Tibial nerve (tissue), 4 donors: ENCODE data around the gene CDH12. TPM values are rescaled to one million over a fixed set of nuclear protein-coding genes. Genes with fewer than 3 reads are reported as not detected.

Experiments
- DNase-seq, 2 donors: peaks; one replicate each; pipeline ENCODE4 v3.0.0-alpha.2; 2019; ENCODE audit warnings: low spot score in 2 of 2
- H3K27ac ChIP-seq, 4 donors: fragments of 200-600 bp; sonication (generic) in 3 of 4; one replicate each; pipeline ENCODE4 v1.5.1; 2017 to 2019; ENCODE audit warnings: mild to moderate bottlenecking in 1 of 4
- H3K27me3 ChIP-seq, 2 donors: fragments of 200-600 bp; sonication (generic) in 1 of 2; one replicate each; pipeline versions ENCODE4 v1.5.1 to v1.6.0; 2017 to 2019
- H3K36me3 ChIP-seq, 3 donors: fragments of 200-600 bp; sonication (generic); one replicate each; pipeline ENCODE4 v1.5.1; 2018 to 2019
- H3K4me1 ChIP-seq, 4 donors: fragments of 200-600 bp; sonication (generic) in 3 of 4; one replicate each; pipeline ENCODE4 v1.5.1; 2017 to 2019
- H3K4me3 ChIP-seq, 4 donors: fragments of 200-600 bp; sonication (generic) in 3 of 4; one replicate each; pipeline ENCODE4 v1.5.1; 2017 to 2019; ENCODE audit warnings: mild to moderate bottlenecking in 1 of 4, moderate library complexity in 1 of 4
- H3K9me3 ChIP-seq, 4 donors: fragments of 200-600 bp; sonication (generic) in 3 of 4; one replicate each; pipeline ENCODE4 v1.5.1; 2017 to 2019
- EP300 ChIP-seq, 2 donors: sonication (generic); formaldehyde crosslinking; IDR thresholded peaks; one replicate each; pipeline ENCODE4 v1.6.1; 2017; ENCODE audit warnings: antibody characterized with exemption in 2 of 2, mild to moderate bottlenecking in 1 of 2
- POLR2A ChIP-seq, 2 donors: fragments of 450-650 bp; IDR thresholded peaks; one replicate each; pipeline ENCODE4 v1.6.1; 2017; ENCODE audit warnings: antibody characterized with exemption in 2 of 2, mild to moderate bottlenecking in 2 of 2, moderate library complexity in 2 of 2
- WGBS, 2 donors: methylation state at CpG; one replicate each; pipeline ENCODE4 v1.1.5; 2018; 5-methylcytosine and 5-hydroxymethylcytosine counted together
- total RNA-seq, 4 donors: library from RNA; depleted of rRNA; stranded (reverse); fragments of >200 nt; gene quantifications; one replicate each; pipeline ENCODE4 v1.1.0, GENCODE V29; 2016
- TF ChIP-seq, protein P1 (sequence below), 5 experiments: fragments of 200-600 bp in 3 of 5; fragments of 450-650 bp in 2 of 5; sonication (generic) in 3 of 5; IDR thresholded peaks; one replicate each; pipeline ENCODE4 v1.5.1; 2016 to 2019; ENCODE audit warnings: antibody characterized with exemption in 5 of 5, mild to moderate bottlenecking in 3 of 5, moderate library complexity in 2 of 5

Gene CDH12
- total RNA-seq, 4 donors from 2014 or later = 0.30 TPM; not detected in 3

DNA sequence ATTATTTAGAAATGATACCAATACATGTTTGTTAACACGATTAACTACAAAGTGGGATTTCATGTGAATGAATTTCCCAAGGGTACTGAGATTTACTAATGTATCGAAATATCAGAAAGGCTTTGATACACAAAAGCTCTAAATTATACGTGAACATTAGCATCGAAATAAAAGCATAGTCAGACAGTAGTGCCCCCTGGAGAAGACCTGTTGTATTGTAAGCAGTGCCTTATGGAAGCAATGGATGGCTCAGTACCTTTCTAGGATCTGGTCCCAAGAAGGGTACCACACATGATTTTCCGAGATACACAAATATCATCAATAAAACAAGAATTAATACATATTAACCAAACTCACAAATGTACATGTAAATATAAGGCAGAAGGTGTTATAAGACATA lies 153.8 kb downstream of the CDH12 start:
- no peaks in the 10 kb centered on the region for H3K36me3 ChIP-seq
- TF ChIP-seq, protein P1, sequence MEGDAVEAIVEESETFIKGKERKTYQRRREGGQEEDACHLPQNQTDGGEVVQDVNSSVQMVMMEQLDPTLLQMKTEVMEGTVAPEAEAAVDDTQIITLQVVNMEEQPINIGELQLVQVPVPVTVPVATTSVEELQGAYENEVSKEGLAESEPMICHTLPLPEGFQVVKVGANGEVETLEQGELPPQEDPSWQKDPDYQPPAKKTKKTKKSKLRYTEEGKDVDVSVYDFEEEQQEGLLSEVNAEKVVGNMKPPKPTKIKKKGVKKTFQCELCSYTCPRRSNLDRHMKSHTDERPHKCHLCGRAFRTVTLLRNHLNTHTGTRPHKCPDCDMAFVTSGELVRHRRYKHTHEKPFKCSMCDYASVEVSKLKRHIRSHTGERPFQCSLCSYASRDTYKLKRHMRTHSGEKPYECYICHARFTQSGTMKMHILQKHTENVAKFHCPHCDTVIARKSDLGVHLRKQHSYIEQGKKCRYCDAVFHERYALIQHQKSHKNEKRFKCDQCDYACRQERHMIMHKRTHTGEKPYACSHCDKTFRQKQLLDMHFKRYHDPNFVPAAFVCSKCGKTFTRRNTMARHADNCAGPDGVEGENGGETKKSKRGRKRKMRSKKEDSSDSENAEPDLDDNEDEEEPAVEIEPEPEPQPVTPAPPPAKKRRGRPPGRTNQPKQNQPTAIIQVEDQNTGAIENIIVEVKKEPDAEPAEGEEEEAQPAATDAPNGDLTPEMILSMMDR (IDR thresholded peaks at IDR 0.05) = no peak
- TF ChIP-seq EP300 (IDR thresholded peaks at IDR 0.05) = no peak
- no peak for TF ChIP-seq POLR2A (IDR thresholded peaks at IDR 0.05)
- no peaks in the 10 kb centered on the region for H3K27me3 ChIP-seq
- no peak for DNase-seq
- no peaks in the 10 kb centered on the region for H3K4me1 ChIP-seq
- no peak overlapping the region for H3K27ac ChIP-seq
- 74% methylated on average over 5 of the region's 5 CpGs for WGBS, 2 donors
- H3K4me3 ChIP-seq = no peak overlapping the region
- H3K9me3 ChIP-seq = no peaks in the 10 kb centered on the region

- TF ChIP-seq POLR2A (IDR thresholded peaks at IDR 0.05) = no peak
- TF ChIP-seq EP300 (IDR thresholded peaks at IDR 0.05) = no peak
- TF ChIP-seq, protein P1 (IDR thresholded peaks at IDR 0.05) = no peak
- 68 to 73% methylated on average over 4 of the region's 4 CpGs for whole genome bisulfite sequencing, 2 donors
- Histone ChIP-seq H3K27ac (no peak overlapping the region), H3K36me3 (no peaks in the 10 kb centered on the region), H3K27me3 (no peaks in the 10 kb centered on the region), H3K4me3 (no peak overlapping the region), H3K9me3 (no peaks in the 10 kb centered on the region), H3K4me1 (no peaks in the 10 kb centered on the region)
- no peak for DNase-seq
Observed at GRCh38 chr5:22693121-22693520, 160.0 kb downstream of the CDH12 start.

- DNase-seq = no peak
- TF ChIP-seq EP300 (IDR thresholded peaks at IDR 0.05) (no peak), POLR2A (IDR thresholded peaks at IDR 0.05) (no peak)
- TF ChIP-seq, protein P1 (IDR thresholded peaks at IDR 0.05) = no peak
- Histone ChIP-seq H3K27ac (no peak overlapping the region), H3K36me3 (no peaks in the 10 kb centered on the region), H3K27me3 (no peaks in the 10 kb centered on the region), H3K4me1 (no peaks in the 10 kb centered on the region), H3K9me3 (no peaks in the 10 kb centered on the region), H3K4me3 (no peak overlapping the region)
- 15 to 25% methylated on average over 2 of the region's 2 CpGs for WGBS, 2 donors
Observed at GRCh38 chr5:22683050-22683449, 170.1 kb downstream of the CDH12 start.

DNA sequence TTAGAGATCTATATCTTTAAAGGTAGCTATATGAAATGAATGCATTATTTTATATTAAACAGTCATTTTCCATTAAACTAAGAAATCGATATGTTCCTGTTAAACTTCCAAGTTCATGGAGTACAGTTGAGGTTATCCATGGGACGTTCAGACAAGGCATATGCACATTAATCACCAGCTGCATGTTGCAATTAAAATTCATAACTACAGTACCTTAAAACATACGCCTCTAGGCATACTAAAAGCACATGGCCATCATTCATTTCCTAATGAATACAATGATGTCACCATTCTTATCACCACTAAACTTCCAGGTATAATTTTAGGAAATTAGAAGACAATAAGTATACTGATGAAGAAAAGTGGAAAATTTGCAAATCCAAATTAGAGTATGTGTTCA lies 174.3 kb downstream of the CDH12 start:
- Histone ChIP-seq H3K27me3 (no peaks in the 10 kb centered on the region), H3K4me3 (no peak overlapping the region), H3K36me3 (no peaks in the 10 kb centered on the region), H3K9me3 (no peaks in the 10 kb centered on the region), H3K4me1 (no peaks in the 10 kb centered on the region), H3K27ac (no peak overlapping the region)
- 70 to 71% methylated on average over 3 of the region's 3 CpGs for WGBS, 2 donors
- no peak for DNase-seq
- no peak for TF ChIP-seq POLR2A (IDR thresholded peaks at IDR 0.05)
- TF ChIP-seq EP300 (IDR thresholded peaks at IDR 0.05) = no peak
- TF ChIP-seq, protein P1 (IDR thresholded peaks at IDR 0.05) = no peak

DNA sequence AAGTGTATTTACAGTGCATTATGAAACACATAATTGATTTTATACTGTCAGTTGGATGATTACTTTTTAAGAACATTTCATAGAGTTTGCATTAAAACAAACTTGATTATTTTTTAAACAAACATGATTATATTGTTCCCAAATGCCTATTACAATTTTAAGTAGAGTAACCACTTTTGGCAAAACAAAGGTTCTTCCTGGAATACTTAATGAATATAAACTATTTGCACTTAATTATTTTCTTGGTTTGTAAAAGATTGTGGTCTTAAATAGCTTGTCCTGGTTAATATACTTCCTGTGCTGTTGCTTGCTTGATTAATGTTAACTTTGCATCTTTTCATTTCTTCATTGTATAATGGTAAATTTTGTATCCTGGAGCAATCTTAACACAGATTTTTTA lies 180.0 kb downstream of the CDH12 start:
- Histone ChIP-seq H3K9me3 (no peaks in the 10 kb centered on the region), H3K36me3 (no peaks in the 10 kb centered on the region), H3K27ac (no peak overlapping the region), H3K27me3 (no peaks in the 10 kb centered on the region), H3K4me1 (no peaks in the 10 kb centered on the region), H3K4me3 (no peak overlapping the region)
- no peak for DNase-seq
- no peak for TF ChIP-seq EP300 (IDR thresholded peaks at IDR 0.05)
- TF ChIP-seq, protein P1 (IDR thresholded peaks at IDR 0.05) = no peak
- TF ChIP-seq POLR2A (IDR thresholded peaks at IDR 0.05) = no peak
